GM12864 (cell line): ENCODE data around the gene RTN1.
A peak's percentile ranks its signal among the peaks of the same experiment; 100 is the strongest.

Experiments
- DNase-seq: peaks from one replicate; pipeline ENCODE4 v3.0.0-alpha.2; 2011; ENCODE audit warnings: low read depth
- H3K4me3 ChIP-seq: 2 replicates; pipeline ENCODE4 v1.5.1; 2011; ENCODE audit warnings: mild to moderate bottlenecking, low read depth, low read length, control low read depth
- TF ChIP-seq, protein P1 (sequence below): IDR thresholded peaks from 2 replicates; pipeline ENCODE4 v1.5.1; 2011; ENCODE audit warnings: low read depth, mild to moderate bottlenecking, moderate library complexity, low read length, control low read depth, inconsistent platforms; ENCODE audit errors: missing control alignments

RTN1 gene

DNA sequence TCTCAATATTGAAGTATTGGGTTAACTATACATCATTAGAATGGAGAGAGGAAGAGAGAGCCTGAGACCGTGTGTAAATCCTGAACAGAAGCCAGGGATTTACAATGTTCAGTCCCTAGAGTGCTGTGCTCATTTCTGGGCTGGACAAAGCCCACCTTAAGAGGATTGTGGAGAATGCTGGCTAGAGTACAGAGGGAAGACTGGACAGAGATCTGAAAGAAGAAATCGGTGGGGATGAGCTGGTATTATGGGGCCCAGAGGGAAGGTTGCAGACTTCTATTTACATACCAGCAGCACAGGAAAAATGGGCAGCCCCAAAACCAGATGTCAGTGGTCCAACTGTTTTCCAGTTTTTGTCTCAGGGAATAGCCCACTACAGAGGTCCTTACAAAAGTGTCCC is 42.3 kb downstream of the RTN1 start:
- TF ChIP-seq, protein P1, sequence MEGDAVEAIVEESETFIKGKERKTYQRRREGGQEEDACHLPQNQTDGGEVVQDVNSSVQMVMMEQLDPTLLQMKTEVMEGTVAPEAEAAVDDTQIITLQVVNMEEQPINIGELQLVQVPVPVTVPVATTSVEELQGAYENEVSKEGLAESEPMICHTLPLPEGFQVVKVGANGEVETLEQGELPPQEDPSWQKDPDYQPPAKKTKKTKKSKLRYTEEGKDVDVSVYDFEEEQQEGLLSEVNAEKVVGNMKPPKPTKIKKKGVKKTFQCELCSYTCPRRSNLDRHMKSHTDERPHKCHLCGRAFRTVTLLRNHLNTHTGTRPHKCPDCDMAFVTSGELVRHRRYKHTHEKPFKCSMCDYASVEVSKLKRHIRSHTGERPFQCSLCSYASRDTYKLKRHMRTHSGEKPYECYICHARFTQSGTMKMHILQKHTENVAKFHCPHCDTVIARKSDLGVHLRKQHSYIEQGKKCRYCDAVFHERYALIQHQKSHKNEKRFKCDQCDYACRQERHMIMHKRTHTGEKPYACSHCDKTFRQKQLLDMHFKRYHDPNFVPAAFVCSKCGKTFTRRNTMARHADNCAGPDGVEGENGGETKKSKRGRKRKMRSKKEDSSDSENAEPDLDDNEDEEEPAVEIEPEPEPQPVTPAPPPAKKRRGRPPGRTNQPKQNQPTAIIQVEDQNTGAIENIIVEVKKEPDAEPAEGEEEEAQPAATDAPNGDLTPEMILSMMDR = no peak
- no peak for DNase-seq
- no peak overlapping the region for H3K4me3 ChIP-seq

DNA sequence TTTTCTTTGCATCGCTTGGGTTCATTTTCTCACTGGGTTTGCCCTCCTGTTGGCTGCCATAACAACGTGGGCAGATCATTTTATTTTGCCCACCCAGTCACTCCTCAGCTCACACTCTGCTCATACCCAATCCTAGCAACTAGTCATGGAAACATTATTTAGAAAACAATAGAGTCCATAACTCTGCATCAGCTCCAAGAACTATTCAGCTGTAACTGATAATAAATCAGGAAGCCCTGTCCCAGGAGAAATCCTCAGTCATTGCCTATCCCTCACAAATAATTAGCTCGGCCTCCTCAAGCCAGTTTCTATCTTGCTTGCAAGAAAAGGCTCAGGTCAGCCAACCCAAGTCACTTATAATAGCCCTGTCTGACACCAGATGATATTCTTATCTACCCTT is 43.2 kb downstream of the RTN1 start:
- no peak overlapping the region for H3K4me3 ChIP-seq
- no peak for DNase-seq
- TF ChIP-seq, protein P1 = no peak

DNA sequence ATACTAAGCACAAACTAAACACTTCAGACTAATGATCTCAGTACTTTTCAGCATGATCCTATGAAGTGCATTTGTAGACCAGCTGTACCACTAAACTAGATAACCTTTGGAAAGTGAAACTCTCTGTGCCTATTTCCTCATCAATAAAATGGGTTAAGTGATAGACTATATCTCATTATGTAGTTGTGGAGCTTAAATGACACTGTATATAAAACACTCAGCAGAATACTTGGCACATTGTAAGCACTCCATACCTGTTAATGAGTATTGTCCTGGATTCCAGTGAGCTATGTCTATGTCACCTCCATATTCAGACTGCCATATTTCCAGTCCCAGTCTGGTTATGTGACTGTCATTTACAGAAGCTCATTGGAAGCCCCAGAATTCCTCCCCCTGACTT is 44.4 kb downstream of the RTN1 start:
- TF ChIP-seq, protein P1 = no peak
- no peak for DNase-seq
- no peak overlapping the region for H3K4me3 ChIP-seq

- DNase-seq = peak; percentile 25
- no peak overlapping the region for H3K4me3 ChIP-seq
- TF ChIP-seq, protein P1 = no peak
Measured at GRCh38 chr14:59823179-59823578, 47.4 kb downstream of the RTN1 start.

- no peak overlapping the region for H3K4me3 ChIP-seq
- TF ChIP-seq, protein P1 = no peak
- DNase-seq = no peak
Measured at GRCh38 chr14:59819446-59820088, 51.0 kb downstream of the RTN1 start.

DNA sequence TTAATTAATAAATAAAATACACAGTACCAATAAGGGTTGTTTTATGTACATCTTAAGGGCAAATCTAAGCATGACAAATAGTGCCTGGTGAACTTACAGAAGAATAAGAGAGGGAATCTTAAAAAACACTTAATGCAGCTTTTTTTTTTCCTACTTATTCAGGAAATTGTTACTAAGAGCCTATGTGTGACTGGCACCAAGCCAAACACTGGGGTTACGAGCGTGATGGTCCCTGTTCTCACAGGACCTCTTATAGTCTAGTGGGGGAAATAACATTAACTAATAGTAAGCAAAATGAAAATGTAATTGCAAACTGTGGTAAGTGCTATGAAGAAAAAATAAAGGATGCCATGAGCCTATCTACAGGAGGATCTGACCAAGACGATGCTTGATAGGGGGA is 53.6 kb downstream of the RTN1 start:
- H3K4me3 ChIP-seq = no peak overlapping the region
- TF ChIP-seq, protein P1 = no peak
- no peak for DNase-seq

- no peak for DNase-seq
- TF ChIP-seq, protein P1 = no peak
- no peak overlapping the region for H3K4me3 ChIP-seq
Measured at GRCh38 chr14:59814988-59815387, 55.6 kb downstream of the RTN1 start.
